Stimulated activated CD4-positive, alpha-beta T cell treated with anti-CD3 and anti-CD28 coated beads, Interleukin-2, amount 100 ng/mL, for 24 hours (primary cell): ENCODE measurements around the gene AUTS2.

ENCODE experiments used
- DNase-seq, 2 donors: peaks; one replicate each; pipeline ENCODE4 v3.0.0-alpha.2; 2020

Gene AUTS2

GRCh38 chr7:69959789-69960499, 361.7 kb downstream of the AUTS2 start:
- DNase-seq = no peak

- DNase-seq = no peak
Observed at GRCh38 chr7:69961436-69961835, 363.2 kb downstream of the AUTS2 start.

GRCh38 chr7:69962186-69963065, 364.2 kb downstream of the AUTS2 start:
- no peak for DNase-seq

GRCh38 chr7:69963393-69963792, 365.1 kb downstream of the AUTS2 start:
- no peak for DNase-seq

GRCh38 chr7:69966766-69967591, 368.7 kb downstream of the AUTS2 start:
- DNase-seq = no peak

GRCh38 chr7:69967689-69968450, 369.6 kb downstream of the AUTS2 start:
- no peak for DNase-seq

GRCh38 chr7:69968969-69969556, 370.8 kb downstream of the AUTS2 start:
- no peak for DNase-seq

- DNase-seq = no peak
Observed at GRCh38 chr7:69981646-69982045, 383.4 kb downstream of the AUTS2 start.

GRCh38 chr7:69982197-69982596, 383.9 kb downstream of the AUTS2 start:
- no peak for DNase-seq

- DNase-seq = no peak
Observed at GRCh38 chr7:69989551-69989950, 391.3 kb downstream of the AUTS2 start.

- no peak for DNase-seq
Observed at GRCh38 chr7:69992938-69993337, 394.7 kb downstream of the AUTS2 start.

GRCh38 chr7:69994218-69994617, 395.9 kb downstream of the AUTS2 start:
- no peak for DNase-seq

- DNase-seq = no peak
Observed at GRCh38 chr7:69994886-69995542, 396.7 kb downstream of the AUTS2 start.

- no peak for DNase-seq
Observed at GRCh38 chr7:69996121-69996520, 397.8 kb downstream of the AUTS2 start.

GRCh38 chr7:70000737-70001348, 402.6 kb downstream of the AUTS2 start:
- DNase-seq = no peak

GRCh38 chr7:70005480-70005879, 407.2 kb downstream of the AUTS2 start:
- DNase-seq = no peak

GRCh38 chr7:70005891-70006260, 407.6 kb downstream of the AUTS2 start:
- no peak for DNase-seq

GRCh38 chr7:70006261-70006920, 408.1 kb downstream of the AUTS2 start:
- DNase-seq = no peak

- DNase-seq = no peak
Observed at GRCh38 chr7:70008466-70008865, 410.2 kb downstream of the AUTS2 start.

- DNase-seq = no peak
Observed at GRCh38 chr7:70014472-70015177, 416.4 kb downstream of the AUTS2 start.
